Cardiac fibroblast (primary cell): Measurements from ENCODE around the gene CNR2.
"Not testable (repeated sequence)": the region's sequence is repeated elsewhere in the genome, so short reads cannot be mapped to it uniquely, and the experiment has no call there.

ENCODE experiments used
- DNase-seq, 2 donors: peaks; one replicate each; pipeline versions ENCODE4 v3.0.0 to v3.0.0-alpha.2; 2010; ENCODE audit warnings: low read depth in 2 of 2
- H3K4me3 ChIP-seq, 2 donors: replicated peaks in 1 of 2; 1 replicate in 1 of 2; 2 replicates in 1 of 2; pipeline ENCODE4 v1.5.1; 2011; ENCODE audit warnings: low read depth in 2 of 2, low read length in 2 of 2, mild to moderate bottlenecking in 2 of 2, moderate library complexity in 1 of 2
- TF ChIP-seq, protein P1 (sequence below): IDR thresholded peaks from one replicate; pipeline ENCODE4 v1.5.1; 2011; ENCODE audit warnings: low read depth, mild to moderate bottlenecking, low read length, inconsistent platforms

Gene CNR2

DNA sequence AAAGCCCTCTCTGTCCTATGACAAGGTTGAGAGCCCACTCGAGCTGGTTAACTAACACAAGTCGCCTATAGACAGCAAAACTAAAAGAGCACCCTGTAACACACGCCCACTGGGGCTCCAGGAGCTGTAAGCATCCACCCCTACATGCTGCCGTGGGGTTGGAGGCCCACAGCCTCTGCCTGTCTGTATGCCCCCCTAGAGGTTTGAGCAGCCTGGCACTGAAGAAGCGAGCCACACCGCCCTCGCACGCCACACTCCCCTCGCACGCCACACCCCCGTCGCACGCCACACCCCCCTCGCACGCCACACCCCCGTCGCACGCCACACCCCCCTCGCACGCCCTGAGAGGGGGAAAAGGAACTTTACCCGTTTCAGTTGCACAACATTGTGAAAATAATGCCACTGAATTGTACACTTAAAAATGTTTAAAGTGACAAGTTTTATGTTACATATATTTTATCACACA lies 74.7 kb downstream of the CNR2 start:
- TF ChIP-seq, protein P1, sequence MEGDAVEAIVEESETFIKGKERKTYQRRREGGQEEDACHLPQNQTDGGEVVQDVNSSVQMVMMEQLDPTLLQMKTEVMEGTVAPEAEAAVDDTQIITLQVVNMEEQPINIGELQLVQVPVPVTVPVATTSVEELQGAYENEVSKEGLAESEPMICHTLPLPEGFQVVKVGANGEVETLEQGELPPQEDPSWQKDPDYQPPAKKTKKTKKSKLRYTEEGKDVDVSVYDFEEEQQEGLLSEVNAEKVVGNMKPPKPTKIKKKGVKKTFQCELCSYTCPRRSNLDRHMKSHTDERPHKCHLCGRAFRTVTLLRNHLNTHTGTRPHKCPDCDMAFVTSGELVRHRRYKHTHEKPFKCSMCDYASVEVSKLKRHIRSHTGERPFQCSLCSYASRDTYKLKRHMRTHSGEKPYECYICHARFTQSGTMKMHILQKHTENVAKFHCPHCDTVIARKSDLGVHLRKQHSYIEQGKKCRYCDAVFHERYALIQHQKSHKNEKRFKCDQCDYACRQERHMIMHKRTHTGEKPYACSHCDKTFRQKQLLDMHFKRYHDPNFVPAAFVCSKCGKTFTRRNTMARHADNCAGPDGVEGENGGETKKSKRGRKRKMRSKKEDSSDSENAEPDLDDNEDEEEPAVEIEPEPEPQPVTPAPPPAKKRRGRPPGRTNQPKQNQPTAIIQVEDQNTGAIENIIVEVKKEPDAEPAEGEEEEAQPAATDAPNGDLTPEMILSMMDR, result no peak
- peak; percentile 41 to 58 for DNase-seq
- peak overlapping the region; percentile 19 to 39 for H3K4me3 ChIP-seq

GRCh38 chr1:23837908-23838307 lies 75.3 kb downstream of the CNR2 start:
- TF ChIP-seq, protein P1, result no peak
- no peak for DNase-seq
- no peak overlapping the region for H3K4me3 ChIP-seq

- H3K4me3 ChIP-seq, result no peak overlapping the region
- TF ChIP-seq, protein P1, result no peak
- DNase-seq, result no peak
Measured at GRCh38 chr1:23836037-23836436, 77.1 kb downstream of the CNR2 start.

GRCh38 chr1:23834156-23834555 lies 79.0 kb downstream of the CNR2 start:
- not testable (repeated sequence) for DNase-seq, H3K4me3 ChIP-seq

- H3K4me3 ChIP-seq, result no peak overlapping the region
- TF ChIP-seq, protein P1, result no peak
- no peak for DNase-seq
Measured at GRCh38 chr1:23827717-23828116, 85.4 kb downstream of the CNR2 start.

DNA sequence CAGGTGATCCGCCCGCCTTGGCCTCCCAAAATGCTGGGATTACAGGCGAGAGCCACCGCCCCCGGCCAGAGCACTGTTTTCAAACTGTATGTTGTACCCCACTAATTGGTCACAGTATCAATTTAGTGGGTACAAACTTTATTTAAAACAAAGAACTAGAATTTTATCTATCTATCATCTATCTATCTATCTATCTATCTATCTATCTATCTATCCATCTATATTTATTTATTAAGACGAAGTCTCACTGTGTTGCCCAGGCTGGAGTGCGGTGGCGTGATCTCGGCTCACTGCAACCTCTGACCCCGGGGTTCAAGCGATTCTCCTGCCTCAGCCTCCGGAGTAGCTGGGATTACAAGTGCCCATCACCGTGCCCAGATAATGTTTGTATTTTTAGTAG lies 86.6 kb downstream of the CNR2 start:
- not testable (repeated sequence) for H3K4me3 ChIP-seq, DNase-seq

DNA sequence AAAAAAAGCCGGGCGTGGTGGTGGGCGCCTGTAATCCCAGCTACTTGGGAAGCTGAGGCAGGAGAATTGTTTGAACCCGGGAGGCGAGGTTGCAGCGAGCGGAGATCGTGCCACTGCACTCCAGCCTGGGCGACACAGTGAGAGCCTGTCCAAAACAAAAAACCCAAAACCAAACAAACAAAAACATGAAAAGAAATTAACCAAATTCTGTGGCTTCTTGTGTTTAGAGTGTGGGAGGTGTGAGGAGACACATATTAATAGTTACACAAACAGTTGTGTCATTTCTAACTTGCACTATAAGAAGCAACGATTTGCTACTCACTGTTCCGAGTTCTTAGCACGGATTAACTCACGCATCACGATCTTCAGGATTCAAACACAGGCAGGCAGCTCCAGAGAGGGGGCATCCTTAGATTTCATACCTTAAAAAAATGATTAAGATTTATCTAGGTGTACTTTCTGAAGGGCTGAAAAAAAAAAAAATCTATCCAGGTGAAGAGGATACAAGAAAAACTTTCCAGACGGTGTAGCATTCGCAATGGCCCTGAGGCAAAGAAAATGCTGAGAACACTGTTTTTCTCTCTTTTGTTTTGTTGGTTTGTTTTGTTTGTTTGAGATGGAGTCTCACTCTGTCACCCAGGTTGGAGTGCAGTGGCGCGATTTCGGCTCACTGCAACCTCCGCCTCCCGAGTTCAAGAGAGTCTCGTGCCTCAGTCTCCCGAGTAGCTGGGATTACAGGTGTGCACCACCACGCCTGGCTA lies 87.2 kb downstream of the CNR2 start:
- DNase-seq, result peak in 1 of 2 donors; percentile 11
- peak overlapping the region in 1 of 2 donors; percentile 79 for H3K4me3 ChIP-seq
- TF ChIP-seq, protein P1, result no peak
